Measurements from ENCODE around the gene TMEM40.
A peak's percentile ranks its signal among the peaks of the same experiment; 100 is the strongest.
"Not testable (repeated sequence)": the region's sequence is repeated elsewhere in the genome, so short reads cannot be mapped to it uniquely, and the experiment has no call there.

The TMEM40 gene

GRCh38 chr3:12719984-12720898, 38.8 kb downstream of the TMEM40 start:
- peak in 48 of 56 donors; percentile 4 to 74 (median 32) for DNase-seq

- DNase-seq, result no peak
These were observed 39.5 kb downstream of the TMEM40 start for GRCh38 chr3:12719541-12719940.

- DNase-seq, result no peak
These were observed 42.4 kb downstream of the TMEM40 start for GRCh38 chr3:12716605-12717151.

- DNase-seq, result no peak
These were observed 44.8 kb downstream of the TMEM40 start for GRCh38 chr3:12714278-12714677.

- no peak for DNase-seq
These were observed 49.0 kb downstream of the TMEM40 start for GRCh38 chr3:12710062-12710461.

- DNase-seq, result no peak
These were observed 49.7 kb downstream of the TMEM40 start for GRCh38 chr3:12709334-12709733.

- peak in 1 of 56 donors; percentile 9 for DNase-seq
These were observed 50.4 kb downstream of the TMEM40 start for GRCh38 chr3:12708584-12709192.

GRCh38 chr3:12707449-12707848, 51.6 kb downstream of the TMEM40 start:
- no peak for DNase-seq

- peak in 13 of 56 donors; percentile 3 to 58 (median 13) for DNase-seq
These were observed 52.4 kb downstream of the TMEM40 start for GRCh38 chr3:12706504-12707253.

GRCh38 chr3:12705981-12706380, 53.1 kb downstream of the TMEM40 start:
- DNase-seq, result no peak

GRCh38 chr3:12705374-12705926, 53.6 kb downstream of the TMEM40 start:
- no peak for DNase-seq

GRCh38 chr3:12702501-12702900, 56.6 kb downstream of the TMEM40 start:
- DNase-seq, result no peak

- not testable (repeated sequence) for DNase-seq
These were observed 57.5 kb downstream of the TMEM40 start for GRCh38 chr3:12701601-12702000.

- no peak for DNase-seq
These were observed 58.3 kb downstream of the TMEM40 start for GRCh38 chr3:12700800-12701199.

GRCh38 chr3:12695916-12696315, 63.1 kb downstream of the TMEM40 start:
- DNase-seq, result no peak

- no peak for DNase-seq
These were observed 63.9 kb downstream of the TMEM40 start for GRCh38 chr3:12695112-12695511.

GRCh38 chr3:12692444-12692843, 66.6 kb downstream of the TMEM40 start:
- no peak for DNase-seq

GRCh38 chr3:12689997-12690711, 68.9 kb downstream of the TMEM40 start:
- DNase-seq, result no peak

- DNase-seq, result no peak
These were observed 71.1 kb downstream of the TMEM40 start for GRCh38 chr3:12687948-12688347.

- DNase-seq, result no peak
These were observed 73.0 kb downstream of the TMEM40 start for GRCh38 chr3:12686096-12686495.
